COLO829 (cell line): ENCODE measurements around the gene CRYBB1.

Experiments
- DNase-seq: peaks from one replicate; pipeline ENCODE4 v3.0.0; 2012; ENCODE audit warnings: low spot score

Gene CRYBB1

GRCh38 chr22:26552466-26552865 lies 65.4 kb downstream of the CRYBB1 start:
- DNase-seq, result no peak

- no peak for DNase-seq
Observed at GRCh38 chr22:26551568-26551967, 66.3 kb downstream of the CRYBB1 start.

- peak; percentile 18 for DNase-seq
Observed at GRCh38 chr22:26550498-26551033, 67.3 kb downstream of the CRYBB1 start.

- DNase-seq, result peak; percentile 44
Observed at GRCh38 chr22:26549902-26550497, 67.8 kb downstream of the CRYBB1 start.
